ENCODE results near the gene MVB12B.

Gene MVB12B

DNA sequence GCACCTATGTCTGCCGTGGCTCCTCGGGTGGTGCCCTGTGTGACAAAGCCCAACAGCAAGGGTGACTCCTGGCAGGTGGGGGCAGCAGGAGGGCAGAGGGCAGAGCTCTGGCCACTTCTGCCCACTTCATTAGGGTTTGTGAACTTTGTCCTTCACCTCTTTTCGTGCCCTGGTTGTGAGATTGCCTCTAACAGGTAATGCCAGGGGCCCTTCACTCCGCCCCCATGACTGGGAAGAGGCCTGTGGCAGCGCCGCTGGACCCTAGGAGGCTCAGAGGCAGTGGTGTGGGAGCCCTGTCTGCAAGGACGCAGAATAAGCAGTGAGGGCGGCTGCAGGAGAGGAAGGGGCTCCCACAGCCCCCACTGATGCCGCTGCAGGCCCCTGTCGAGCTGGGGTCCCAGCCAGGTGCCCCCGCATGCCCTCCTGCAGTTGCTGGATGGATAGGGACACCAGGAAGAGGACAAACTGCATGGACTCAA lies 178.4 kb downstream of the MVB12B start:
- Histone ChIP-seq H4K20me1 (ENCODE audit: low read depth, low read length) (peaks cover 4% of the 10 kb centered on the region; the same call in 1 of the 2 replicates), H3K9me2 (replicated peaks; ENCODE audit: insufficient read depth, low read length) (no peaks in the 10 kb centered on the region), H3K4me3 (ENCODE audit: insufficient read depth, low read length, poor library complexity, severe bottlenecking) (no peak overlapping the region), H3K9ac (ENCODE audit: low read length) (no peak overlapping the region), H3K27ac (ENCODE audit: low read depth, low read length) (no peak overlapping the region), H3K4me2 (ENCODE audit: low read depth, low read length, poor library complexity, severe bottlenecking) (no peak overlapping the region), H3K36me3 (ENCODE audit: low read length) (no peaks in the 10 kb centered on the region), H2AFZ (ENCODE audit: low read depth, low read length, severe bottlenecking) (no peak overlapping the region), H3K27me3 (ENCODE audit: low read length) (no peaks in the 10 kb centered on the region), H3F3A (ENCODE audit: insufficient read depth) (no peaks in the 10 kb centered on the region), H3K79me2 (ENCODE audit: insufficient read depth, low read length) (no peaks in the 10 kb centered on the region), H3K9me3 (ENCODE audit: insufficient read depth, low read length) (no peaks in the 10 kb centered on the region)
- TF ChIP-seq, protein P1, sequence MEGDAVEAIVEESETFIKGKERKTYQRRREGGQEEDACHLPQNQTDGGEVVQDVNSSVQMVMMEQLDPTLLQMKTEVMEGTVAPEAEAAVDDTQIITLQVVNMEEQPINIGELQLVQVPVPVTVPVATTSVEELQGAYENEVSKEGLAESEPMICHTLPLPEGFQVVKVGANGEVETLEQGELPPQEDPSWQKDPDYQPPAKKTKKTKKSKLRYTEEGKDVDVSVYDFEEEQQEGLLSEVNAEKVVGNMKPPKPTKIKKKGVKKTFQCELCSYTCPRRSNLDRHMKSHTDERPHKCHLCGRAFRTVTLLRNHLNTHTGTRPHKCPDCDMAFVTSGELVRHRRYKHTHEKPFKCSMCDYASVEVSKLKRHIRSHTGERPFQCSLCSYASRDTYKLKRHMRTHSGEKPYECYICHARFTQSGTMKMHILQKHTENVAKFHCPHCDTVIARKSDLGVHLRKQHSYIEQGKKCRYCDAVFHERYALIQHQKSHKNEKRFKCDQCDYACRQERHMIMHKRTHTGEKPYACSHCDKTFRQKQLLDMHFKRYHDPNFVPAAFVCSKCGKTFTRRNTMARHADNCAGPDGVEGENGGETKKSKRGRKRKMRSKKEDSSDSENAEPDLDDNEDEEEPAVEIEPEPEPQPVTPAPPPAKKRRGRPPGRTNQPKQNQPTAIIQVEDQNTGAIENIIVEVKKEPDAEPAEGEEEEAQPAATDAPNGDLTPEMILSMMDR (IDR thresholded peaks at IDR 0.05; ENCODE audit: insufficient read depth, low read length, poor library complexity, severe bottlenecking): no peak

DNA sequence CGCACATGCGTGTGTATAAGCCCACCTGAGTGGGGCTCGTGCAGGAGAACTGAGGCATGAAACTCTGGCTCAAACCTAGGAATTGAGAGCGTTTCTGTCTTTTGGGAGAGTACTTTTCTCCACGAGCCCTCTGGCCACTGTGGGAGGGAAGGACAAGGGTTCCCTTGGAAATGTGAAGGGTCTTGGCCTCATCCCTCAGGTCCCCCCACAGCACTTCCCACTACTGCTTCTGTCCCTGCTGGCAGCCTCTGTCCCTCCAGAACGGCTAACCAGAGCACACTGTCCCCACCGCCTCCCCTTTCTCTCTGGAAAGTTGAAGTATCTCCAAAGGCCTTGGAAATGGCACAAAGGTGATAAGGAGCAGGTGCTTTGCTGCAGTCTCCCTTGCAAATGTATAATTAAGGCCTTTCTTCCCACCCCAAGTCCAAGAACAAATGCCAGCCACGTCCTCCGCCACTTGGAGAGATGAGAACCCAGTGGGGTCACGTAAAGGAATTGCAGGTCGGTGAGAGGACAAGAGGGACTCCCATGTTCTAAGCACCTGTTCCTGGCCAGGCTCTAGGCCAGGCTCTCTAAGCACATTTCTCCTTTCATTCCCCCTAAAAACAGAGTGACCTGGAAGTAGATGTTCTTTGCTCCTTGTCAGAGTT lies 179.2 kb downstream of the MVB12B start:
- Histone ChIP-seq H3K4me2 (ENCODE audit: low read depth, low read length, poor library complexity, severe bottlenecking) (no peak overlapping the region), H3K27me3 (ENCODE audit: low read length) (no peaks in the 10 kb centered on the region), H2AFZ (ENCODE audit: low read depth, low read length, severe bottlenecking) (no peak overlapping the region), H3K36me3 (ENCODE audit: low read length) (no peaks in the 10 kb centered on the region), H4K20me1 (ENCODE audit: low read depth, low read length) (no peaks in the 10 kb centered on the region), H3F3A (ENCODE audit: insufficient read depth) (no peaks in the 10 kb centered on the region), H3K9me2 (replicated peaks; ENCODE audit: insufficient read depth, low read length) (no peaks in the 10 kb centered on the region), H3K27ac (ENCODE audit: low read depth, low read length) (no peak overlapping the region), H3K9me3 (ENCODE audit: insufficient read depth, low read length) (no peaks in the 10 kb centered on the region), H3K9ac (ENCODE audit: low read length) (no peak overlapping the region), H3K79me2 (ENCODE audit: insufficient read depth, low read length) (no peaks in the 10 kb centered on the region), H3K4me3 (ENCODE audit: insufficient read depth, low read length, poor library complexity, severe bottlenecking) (no peak overlapping the region)
- TF ChIP-seq EZH2phosphoT487 (conservative IDR thresholded peaks at IDR 0.05; ENCODE audit: low read length): no peak
- TF ChIP-seq, protein P1 (IDR thresholded peaks at IDR 0.05; ENCODE audit: insufficient read depth, low read length, poor library complexity, severe bottlenecking): no peak

DNA sequence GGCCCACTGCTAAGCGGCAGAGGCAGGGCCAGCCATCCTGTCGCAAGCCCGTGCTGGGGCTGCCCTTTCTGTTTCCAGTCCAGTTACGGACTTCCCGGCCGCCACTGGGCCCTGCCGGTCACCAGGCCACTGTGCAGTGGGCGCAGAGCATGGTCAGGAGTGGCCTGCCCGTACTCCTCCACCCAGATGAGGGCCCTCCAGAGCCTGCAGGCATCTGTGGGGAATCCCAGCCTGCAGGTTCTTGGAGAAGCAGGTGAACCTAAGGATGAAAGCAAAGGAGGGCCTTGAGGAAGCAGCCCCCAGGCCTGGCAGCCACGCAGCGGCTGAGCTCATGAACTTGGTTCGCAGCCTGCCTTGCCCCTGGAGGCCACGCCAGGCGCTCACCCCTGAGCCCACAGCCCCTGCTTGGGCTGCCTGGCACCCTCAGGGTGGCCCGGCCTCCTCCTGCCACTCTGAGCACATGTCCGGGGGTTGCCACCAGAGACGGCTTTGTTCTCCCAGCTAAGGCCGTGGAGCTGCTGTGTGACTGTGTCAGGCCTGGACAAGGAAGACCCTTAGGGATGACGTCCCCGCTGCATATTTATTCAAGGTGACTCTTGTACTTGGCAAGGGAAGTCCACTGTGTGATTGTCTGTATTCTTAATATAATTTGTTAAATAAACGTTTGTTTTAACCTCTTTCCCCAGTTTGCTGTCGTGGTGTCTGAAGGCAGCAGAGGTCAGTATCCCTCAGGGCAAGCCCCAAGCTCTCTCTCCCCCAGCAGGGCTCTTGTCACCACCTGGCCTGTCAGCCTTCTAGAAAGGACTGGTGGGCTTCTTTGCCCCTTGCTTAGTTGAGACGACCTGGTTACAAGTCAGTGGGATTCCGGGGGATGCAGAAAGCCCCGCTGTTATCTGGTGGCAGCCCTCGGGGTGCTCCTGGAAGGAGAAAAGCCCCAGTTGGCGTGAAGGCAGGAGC lies 180.0 kb downstream of the MVB12B start:
- H3K4me2 ChIP-seq (ENCODE audit: low read depth, low read length, poor library complexity, severe bottlenecking): no peak overlapping the region
- TF ChIP-seq, protein P1 (IDR thresholded peaks at IDR 0.05; ENCODE audit: insufficient read depth, low read length, poor library complexity, severe bottlenecking): no peak
- TF ChIP-seq EZH2phosphoT487 (conservative IDR thresholded peaks at IDR 0.05; ENCODE audit: low read length): no peak
- no peaks in the 10 kb centered on the region for H3F3A ChIP-seq (ENCODE audit: insufficient read depth)
- H3K27me3 ChIP-seq (ENCODE audit: low read length): no peaks in the 10 kb centered on the region
- H3K36me3 ChIP-seq (ENCODE audit: low read length): no peaks in the 10 kb centered on the region
- no peak overlapping the region for H3K27ac ChIP-seq (ENCODE audit: low read depth, low read length)
- H4K20me1 ChIP-seq (ENCODE audit: low read depth, low read length): no peaks in the 10 kb centered on the region
- no peak overlapping the region for H2AFZ ChIP-seq (ENCODE audit: low read depth, low read length, severe bottlenecking)
- no peaks in the 10 kb centered on the region for H3K9me3 ChIP-seq (ENCODE audit: insufficient read depth, low read length)
- H3K9ac ChIP-seq (ENCODE audit: low read length): no peak overlapping the region
- H3K79me2 ChIP-seq (ENCODE audit: insufficient read depth, low read length): no peaks in the 10 kb centered on the region
- H3K9me2 ChIP-seq (replicated peaks; ENCODE audit: insufficient read depth, low read length): no peaks in the 10 kb centered on the region
- no peak overlapping the region for H3K4me3 ChIP-seq (ENCODE audit: insufficient read depth, low read length, poor library complexity, severe bottlenecking)

Data from SU-DHL-6 (cell line).